Neural progenitor cell (in vitro differentiated cells): ENCODE results near the gene NOP16.

Source experiments
- EZH2phosphoT487 ChIP-seq: fragments of 200-600 bp; sonication (generic); IDR thresholded peaks from 2 replicates; pipeline ENCODE4 v1.6.1; 2017; ENCODE audit warnings: antibody characterized with exemption
- TF ChIP-seq, protein P1 (sequence below): fragments of 200-600 bp; sonication (generic); IDR thresholded peaks from 2 replicates; pipeline ENCODE4 v1.5.1; 2017; ENCODE audit warnings: antibody characterized with exemption, mild to moderate bottlenecking

DNA sequence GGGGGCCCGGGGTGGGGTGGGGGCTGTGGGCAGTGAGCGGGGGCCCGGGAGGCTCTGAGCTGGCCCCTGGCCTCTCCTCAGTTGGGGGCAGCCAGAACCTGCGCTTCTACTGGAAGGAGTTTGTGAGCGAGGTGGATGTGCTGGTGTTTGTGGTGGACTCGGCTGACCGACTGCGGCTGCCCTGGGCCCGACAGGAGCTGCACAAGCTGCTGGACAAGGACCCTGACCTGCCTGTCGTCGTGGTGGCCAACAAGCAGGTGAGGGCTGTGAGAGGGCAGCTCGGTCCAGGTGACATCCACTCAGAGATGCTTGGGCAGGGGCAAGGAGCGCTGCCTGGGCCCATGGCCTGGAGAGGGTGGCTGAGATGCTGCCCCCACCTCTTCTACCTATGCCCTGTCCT, 19.7 kb downstream of the NOP16 start:
- TF ChIP-seq, protein P1, sequence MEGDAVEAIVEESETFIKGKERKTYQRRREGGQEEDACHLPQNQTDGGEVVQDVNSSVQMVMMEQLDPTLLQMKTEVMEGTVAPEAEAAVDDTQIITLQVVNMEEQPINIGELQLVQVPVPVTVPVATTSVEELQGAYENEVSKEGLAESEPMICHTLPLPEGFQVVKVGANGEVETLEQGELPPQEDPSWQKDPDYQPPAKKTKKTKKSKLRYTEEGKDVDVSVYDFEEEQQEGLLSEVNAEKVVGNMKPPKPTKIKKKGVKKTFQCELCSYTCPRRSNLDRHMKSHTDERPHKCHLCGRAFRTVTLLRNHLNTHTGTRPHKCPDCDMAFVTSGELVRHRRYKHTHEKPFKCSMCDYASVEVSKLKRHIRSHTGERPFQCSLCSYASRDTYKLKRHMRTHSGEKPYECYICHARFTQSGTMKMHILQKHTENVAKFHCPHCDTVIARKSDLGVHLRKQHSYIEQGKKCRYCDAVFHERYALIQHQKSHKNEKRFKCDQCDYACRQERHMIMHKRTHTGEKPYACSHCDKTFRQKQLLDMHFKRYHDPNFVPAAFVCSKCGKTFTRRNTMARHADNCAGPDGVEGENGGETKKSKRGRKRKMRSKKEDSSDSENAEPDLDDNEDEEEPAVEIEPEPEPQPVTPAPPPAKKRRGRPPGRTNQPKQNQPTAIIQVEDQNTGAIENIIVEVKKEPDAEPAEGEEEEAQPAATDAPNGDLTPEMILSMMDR = no peak
- TF ChIP-seq EZH2phosphoT487 = no peak
